ENCODE data around the gene OBSCN.

- TF ChIP-seq, protein P1, sequence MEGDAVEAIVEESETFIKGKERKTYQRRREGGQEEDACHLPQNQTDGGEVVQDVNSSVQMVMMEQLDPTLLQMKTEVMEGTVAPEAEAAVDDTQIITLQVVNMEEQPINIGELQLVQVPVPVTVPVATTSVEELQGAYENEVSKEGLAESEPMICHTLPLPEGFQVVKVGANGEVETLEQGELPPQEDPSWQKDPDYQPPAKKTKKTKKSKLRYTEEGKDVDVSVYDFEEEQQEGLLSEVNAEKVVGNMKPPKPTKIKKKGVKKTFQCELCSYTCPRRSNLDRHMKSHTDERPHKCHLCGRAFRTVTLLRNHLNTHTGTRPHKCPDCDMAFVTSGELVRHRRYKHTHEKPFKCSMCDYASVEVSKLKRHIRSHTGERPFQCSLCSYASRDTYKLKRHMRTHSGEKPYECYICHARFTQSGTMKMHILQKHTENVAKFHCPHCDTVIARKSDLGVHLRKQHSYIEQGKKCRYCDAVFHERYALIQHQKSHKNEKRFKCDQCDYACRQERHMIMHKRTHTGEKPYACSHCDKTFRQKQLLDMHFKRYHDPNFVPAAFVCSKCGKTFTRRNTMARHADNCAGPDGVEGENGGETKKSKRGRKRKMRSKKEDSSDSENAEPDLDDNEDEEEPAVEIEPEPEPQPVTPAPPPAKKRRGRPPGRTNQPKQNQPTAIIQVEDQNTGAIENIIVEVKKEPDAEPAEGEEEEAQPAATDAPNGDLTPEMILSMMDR (conservative IDR thresholded peaks at IDR 0.05; ENCODE audit: low read length): no peak
- TF ChIP-seq EZH2phosphoT487 (IDR thresholded peaks at IDR 0.05; ENCODE audit: borderline replicate concordance, low read depth, low read length): no peak
Measured at GRCh38 chr1:228318823-228319241, 111.0 kb downstream of the OBSCN start.

All from OCI-LY7 (cell line).